ENCODE data around the gene STKLD1.
"Not testable (repeated sequence)": the region's sequence is repeated elsewhere in the genome, so short reads cannot be mapped to it uniquely, and the experiment has no call there.

STKLD1 gene

DNA sequence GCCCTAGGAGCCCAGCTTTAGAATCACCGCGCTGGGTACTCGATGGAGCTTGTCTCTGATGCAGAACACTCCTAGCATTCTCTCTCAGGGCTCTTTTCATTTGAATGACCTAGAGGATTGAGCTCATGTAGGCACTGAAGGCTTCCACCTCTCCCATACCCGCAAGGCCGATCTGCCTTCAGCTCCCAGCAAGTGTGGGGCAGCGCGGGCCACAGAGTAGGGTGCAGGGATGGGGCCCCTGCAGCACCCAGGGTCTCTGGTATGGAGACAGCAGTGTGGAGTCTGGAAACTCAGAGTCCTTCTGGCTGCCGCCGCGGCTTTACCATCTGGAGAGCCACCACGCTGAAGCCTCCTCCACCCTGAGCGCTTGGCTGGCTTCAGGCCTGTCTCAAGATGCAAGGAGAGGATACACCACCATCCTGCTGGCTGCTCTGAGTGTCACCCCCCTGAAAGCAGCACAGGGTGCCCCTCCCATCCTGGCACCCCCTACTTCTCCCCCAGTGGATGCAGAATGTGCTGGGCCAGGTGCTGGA lies 12.9 kb downstream of the STKLD1 start:
- DNase-seq, result no peak

DNA sequence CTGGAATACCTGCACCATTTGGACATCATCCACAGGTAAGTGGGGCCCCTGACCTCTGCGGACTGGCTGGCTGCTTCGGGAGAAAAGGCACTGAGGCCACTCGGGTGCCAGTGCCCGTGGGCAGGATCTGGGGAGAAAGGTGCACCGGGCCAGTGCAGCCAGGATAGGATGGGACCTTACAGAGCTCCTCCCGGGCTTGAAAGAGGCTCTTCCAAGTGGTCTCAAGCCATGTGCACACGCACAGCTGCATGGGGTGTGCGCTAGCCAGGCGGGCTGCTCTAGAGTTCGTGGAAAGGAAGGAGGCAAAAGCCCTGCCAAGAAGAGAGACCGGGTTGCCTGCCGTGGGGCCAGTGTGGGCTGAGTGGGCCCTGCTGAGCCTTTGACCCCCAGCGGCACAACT lies 13.4 kb downstream of the STKLD1 start:
- DNase-seq, result no peak

DNA sequence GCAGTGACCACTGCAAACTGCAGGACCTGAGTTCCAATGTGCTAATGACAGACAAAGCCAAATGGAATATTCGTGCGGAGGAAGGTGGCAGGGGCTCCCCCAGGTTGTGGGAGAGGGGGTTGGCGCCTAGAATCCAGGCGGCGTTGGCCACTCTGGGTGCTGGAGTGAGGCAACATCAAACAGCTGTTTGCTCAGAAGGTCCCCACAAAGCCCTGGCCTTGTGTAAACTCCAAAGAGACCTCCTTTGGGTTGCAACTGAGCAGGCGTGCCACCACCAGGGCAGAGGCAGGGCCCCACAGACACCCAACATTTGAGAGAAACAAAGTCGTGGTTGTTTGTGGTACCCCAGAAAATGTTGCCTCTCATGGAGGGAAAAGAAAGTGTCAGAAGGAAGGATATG lies 14.5 kb downstream of the STKLD1 start:
- DNase-seq, result no peak

GRCh38 chr9:133391449-133391848 lies 15.3 kb downstream of the STKLD1 start:
- DNase-seq, result not testable (repeated sequence)

- not testable (repeated sequence) for DNase-seq
These were observed 16.1 kb downstream of the STKLD1 start for GRCh38 chr9:133392308-133392707.

- DNase-seq, result no peak
These were observed 17.2 kb downstream of the STKLD1 start for GRCh38 chr9:133393399-133393798.

- no peak for DNase-seq
These were observed 18.6 kb downstream of the STKLD1 start for GRCh38 chr9:133394687-133395271.

- DNase-seq, result no peak
These were observed 20.8 kb downstream of the STKLD1 start for GRCh38 chr9:133396952-133397351.

DNA sequence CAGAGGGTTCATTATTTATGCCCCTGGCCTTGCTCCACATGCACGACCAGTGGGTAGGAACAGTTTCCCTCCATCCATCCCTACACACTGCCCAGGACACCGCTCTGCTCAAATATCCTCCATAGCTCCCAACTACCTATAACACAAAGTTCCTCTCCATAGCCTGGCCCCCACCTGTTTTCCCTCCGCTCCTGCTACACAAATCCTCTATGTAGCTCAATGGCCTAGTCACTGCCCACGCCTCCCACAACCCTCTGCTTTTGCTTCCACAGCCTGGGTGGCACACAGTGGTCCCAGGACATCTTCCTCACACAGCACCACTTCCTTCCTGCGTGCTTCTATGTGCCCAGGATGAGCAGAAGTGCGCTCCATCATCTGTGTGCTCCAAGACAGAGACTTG lies 21.2 kb downstream of the STKLD1 start:
- no peak for DNase-seq

- no peak for DNase-seq
These were observed 21.7 kb downstream of the STKLD1 start for GRCh38 chr9:133397895-133398294.

DNA sequence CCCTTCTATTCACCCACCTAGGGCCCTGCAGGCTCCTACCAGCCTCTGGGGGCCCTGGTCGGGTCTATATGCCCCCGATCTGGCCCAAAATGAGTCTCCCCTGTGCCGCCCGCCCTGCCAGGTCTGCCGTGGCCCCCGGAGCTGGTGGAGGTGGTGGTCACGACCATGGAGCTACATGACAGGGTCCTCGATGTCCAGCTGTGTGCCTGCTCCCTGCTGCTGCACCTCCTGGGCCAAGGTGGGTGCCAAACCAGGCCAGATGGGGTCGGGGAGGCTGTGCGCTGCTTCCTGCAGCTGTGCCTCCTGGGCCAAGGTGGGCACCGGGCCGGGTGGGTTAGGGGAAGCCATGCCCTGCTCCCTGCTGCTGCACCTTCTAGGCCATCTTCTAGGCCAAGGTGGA lies 24.1 kb downstream of the STKLD1 start:
- no peak for DNase-seq

GRCh38 chr9:133401588-133401987 lies 25.4 kb downstream of the STKLD1 start:
- DNase-seq, result no peak

GRCh38 chr9:133402689-133403088 lies 26.5 kb downstream of the STKLD1 start:
- no peak for DNase-seq

GRCh38 chr9:133403766-133404453 lies 27.7 kb downstream of the STKLD1 start:
- DNase-seq, result no peak

DNA sequence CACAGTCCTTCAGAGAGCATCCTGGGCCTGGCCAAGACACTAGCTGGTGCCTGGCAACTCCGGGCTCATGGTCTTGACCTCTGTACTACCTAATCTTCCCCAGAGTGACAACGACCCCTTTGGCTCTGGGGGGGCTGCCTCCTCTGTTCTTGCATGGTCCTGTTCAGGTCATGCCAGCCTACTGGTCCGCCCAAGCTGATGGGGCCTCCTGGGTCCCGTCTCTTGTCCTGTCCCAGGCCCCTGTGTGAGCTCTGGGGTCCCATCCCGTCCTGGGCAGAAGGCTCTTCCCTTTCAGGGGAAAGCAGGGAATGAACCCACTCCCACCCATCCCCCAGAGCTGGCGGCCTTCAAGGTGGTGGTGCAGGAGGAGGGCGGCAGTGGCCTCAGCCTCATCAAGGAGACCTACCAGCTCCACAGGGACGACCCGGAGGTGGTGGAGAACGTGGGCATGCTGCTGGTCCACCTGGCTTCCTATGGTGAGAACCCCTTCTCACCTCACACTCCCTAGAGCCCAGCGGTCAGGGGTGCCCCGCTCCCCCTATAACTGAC lies 28.4 kb downstream of the STKLD1 start:
- no peak for DNase-seq

DNA sequence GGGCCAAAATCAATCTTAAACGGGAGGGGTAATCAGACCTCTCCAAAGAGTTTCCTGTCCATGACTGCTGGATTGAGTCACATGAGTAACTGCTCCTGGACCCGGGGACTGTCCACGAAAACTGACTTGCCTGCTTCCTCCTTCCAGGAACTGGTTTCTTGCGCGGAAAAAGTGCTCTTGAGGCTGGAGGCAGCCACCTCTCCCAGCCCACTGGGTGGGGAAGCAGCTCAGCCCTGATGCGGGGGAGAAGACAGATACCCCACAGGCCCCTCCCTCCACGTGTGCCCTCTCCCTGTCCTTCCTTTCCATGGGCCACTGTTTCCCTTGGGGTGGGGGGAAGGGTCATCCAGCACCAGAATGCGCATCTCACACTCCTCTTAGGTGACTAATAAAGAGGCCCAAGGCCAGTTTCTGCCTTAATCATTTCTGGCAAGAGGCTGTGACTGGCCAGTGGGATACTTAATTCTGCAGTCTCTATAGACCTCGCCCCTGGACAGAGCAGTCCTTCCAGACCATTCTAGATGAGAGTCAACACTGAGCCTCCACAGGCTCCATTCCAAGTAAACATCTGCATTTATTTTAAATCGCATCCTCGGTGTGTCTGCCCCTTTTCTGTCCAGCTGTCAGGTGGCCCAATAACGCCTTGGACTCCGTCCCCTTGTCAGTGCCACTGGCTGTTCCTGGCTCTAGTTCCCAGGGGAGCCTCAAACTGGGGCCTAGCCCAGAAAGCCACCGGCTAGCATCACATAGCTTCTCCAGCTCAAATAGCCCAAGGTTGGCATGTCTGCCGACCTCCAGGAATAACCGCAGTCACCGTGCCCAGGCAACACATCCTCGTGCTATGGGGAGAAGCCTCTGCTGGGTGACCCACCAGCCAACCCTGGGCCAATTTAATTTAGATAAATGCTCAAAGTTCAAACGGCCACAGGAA lies 29.6 kb downstream of the STKLD1 start:
- DNase-seq, result no peak

- peak; percentile 71 for DNase-seq
These were observed 30.5 kb downstream of the STKLD1 start for GRCh38 chr9:133406480-133407307.

- DNase-seq, result no peak
These were observed 31.9 kb downstream of the STKLD1 start for GRCh38 chr9:133408042-133408441.

DNA sequence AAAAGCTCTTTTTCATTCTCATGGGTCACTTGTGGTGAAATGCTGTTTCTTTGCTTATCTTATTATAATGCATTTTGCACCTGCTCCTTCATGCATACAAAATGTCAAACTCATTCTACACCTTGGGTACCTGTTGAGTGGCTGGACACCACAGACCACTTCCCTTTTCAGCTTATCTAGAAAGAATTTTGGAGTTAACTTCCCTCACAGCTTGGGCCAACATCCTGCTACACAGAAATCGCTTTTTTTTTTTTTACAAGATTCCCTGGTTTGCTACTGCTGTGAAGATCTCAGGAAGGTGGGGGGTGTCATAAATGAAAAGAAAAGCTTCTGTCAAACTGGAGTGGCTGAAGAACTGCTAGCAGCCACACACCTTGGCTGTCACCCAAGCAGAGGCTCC lies 39.0 kb downstream of the STKLD1 start:
- DNase-seq, result no peak

DNA sequence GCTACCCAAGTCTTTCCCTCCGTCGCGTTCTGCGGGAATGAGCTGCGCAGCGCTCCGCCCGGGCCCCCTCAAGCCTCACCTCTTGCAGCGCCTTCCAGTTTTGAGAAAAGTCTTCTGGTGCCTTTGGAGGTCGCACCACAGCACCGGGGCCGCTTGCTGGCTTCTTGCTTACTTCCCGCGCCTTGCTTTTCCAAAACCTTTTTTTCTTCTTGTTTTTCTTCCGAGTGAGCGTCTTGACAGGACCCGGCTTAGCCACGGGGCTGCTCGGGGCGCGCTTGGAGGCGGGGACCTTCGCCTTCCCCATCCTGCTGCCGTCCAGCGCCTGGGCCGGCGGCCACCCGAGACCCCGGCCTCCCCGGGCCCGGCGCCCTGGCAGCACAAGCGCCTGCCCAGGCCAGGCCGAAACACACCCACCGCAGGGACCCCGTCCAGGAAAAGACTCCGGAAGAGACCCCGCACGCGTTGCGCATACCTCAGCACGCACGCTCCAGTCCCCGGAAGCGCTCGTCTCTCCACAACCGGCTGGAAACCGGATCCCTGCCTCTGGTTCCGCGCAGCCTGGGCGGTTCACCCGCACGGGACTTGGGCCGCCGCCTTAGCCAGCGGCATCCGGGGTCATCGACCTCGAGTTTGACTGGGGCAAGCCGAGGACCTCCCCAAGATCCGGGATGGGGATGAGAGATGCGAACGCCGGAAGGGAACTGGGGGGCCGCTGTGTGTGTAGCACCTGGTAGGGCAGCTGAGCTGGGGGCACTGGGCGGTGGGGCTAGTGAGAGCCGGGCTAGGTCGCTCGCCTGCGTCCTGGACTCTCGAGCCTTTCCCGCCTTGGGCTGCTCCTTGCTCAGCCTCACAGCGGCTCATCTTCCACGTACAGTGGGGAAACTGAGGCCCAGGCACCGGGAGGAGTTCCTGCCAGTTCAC lies 41.6 kb downstream of the STKLD1 start, which contains the start of gene REXO4:
Gene REXO4 (minus strand): TSS at position 470 of the 921 bp plus-strand sequence. CDS start 166 bp downstream, at position 304.
- peak; percentile 91 for DNase-seq

- DNase-seq, result no peak
These were observed 42.8 kb downstream of the STKLD1 start for GRCh38 chr9:133419005-133419404.

Measured in right hindlimb (tissue), 1 donor.